Measurements from ENCODE around the gene FRMD1.

DNA sequence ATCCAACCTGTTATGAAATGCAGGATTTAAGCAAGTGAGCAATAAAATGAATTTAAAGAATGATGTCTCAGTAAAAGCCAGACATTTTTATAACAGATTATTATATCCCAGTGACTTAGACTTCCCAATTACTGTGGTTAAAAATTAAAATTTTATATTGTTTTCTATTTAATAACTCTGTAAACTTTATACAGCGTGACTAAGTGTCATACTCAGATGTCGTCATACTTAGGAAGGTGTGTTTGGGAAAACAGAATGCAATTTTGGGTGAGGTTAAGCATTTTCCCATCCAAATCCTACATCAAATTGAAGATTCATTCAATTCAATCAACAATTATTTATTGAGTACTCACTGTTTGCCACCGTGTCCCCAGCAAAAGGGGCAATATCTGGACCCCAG lies 31.4 kb upstream of the FRMD1 start:
- TF ChIP-seq CTCF (IDR thresholded peaks at IDR 0.05) (no peak), EZH2phosphoT487 (IDR thresholded peaks at IDR 0.05) (no peak)

Measured in neural progenitor cell (in vitro differentiated cells).